BJ (cell line): ENCODE data around the gene ZNF141. TPM values are rescaled to one million over a fixed set of nuclear protein-coding genes. Genes with fewer than 3 reads are reported as not detected.
A peak's percentile ranks its signal among the peaks of the same experiment; 100 is the strongest.

ENCODE experiments used
- CTCF ChIA-PET: fragments of 350-600 bp; formaldehyde crosslinking; extraction: SDS; loops from one replicate; lab custom pipeline; 2021; ENCODE audit warnings: antibody characterized with exemption, inconsistent platforms; lab: Yijun Ruan, JAX
- POLR2A ChIA-PET: fragments of 300-600 bp; sonication (Branson Sonifier 250); formaldehyde crosslinking; extraction: SDS; loops from one replicate; lab custom pipeline; 2021; ENCODE audit warnings: antibody characterized with exemption; lab: Charles Lee
- DNase-seq: peaks from one replicate; pipeline ENCODE4 v3.0.0-alpha.2; 2011; ENCODE audit warnings: low read depth
- H3K27me3 ChIP-seq: 2 replicates; pipeline ENCODE4 v1.6.0; 2011; ENCODE audit warnings: low read length; ENCODE audit not compliant: control insufficient read depth, insufficient read depth
- H3K36me3 ChIP-seq: 2 replicates; pipeline ENCODE4 v1.5.1; 2011; ENCODE audit warnings: low read length; ENCODE audit not compliant: control insufficient read depth, insufficient read depth
- H3K4me3 ChIP-seq: 2 replicates; pipeline ENCODE4 v1.5.1; 2011; ENCODE audit warnings: low read depth, mild to moderate bottlenecking, control low read depth, low read length
- CTCF ChIP-seq: IDR thresholded peaks from 2 replicates; pipeline ENCODE4 v1.5.1; 2011; ENCODE audit warnings: low read depth, mild to moderate bottlenecking, control low read depth, inconsistent platforms, low read length, moderate library complexity; ENCODE audit not compliant: insufficient read depth
- polyA plus RNA-seq: library from polyadenylated mRNA; depleted of rRNA; stranded (reverse); fragments of >200 nt; gene quantifications from 2 replicates; pipeline ENCODE4 v1.2.3, GENCODE V29; 2011

ZNF141 gene
- polyA plus RNA-seq, 1 experiment: 2.1 TPM

- H3K27me3 ChIP-seq: no peaks in the 10 kb centered on the region
- no peak for TF ChIP-seq CTCF
- CTCF ChIA-PET: interaction anchor here (1.0 kb wide), 1 partner anchor 12 kb away, joined by 3 read pairs; no protein-coding TSS in a partner anchor
- POLR2A ChIA-PET: no interaction called here
- H3K4me3 ChIP-seq: peak within 1 kb of the TSS; percentile 53
- peak; percentile 9 for DNase-seq
- H3K36me3 ChIP-seq: no peaks in the 10 kb centered on the region
Observed at GRCh38 chr4:304969-305680, 32.5 kb upstream of the ZNF141 start, which contains the start of gene ZNF732. Gene ZNF732, minus strand, starts transcription at chr4:305474. Its CDS starts 164 bp downstream, at chr4:305310.

GRCh38 chr4:306551-306961, 31.1 kb upstream of the ZNF141 start:
- no peak for TF ChIP-seq CTCF
- DNase-seq: no peak
- ChIA-PET CTCF (interaction anchor here (0.5 kb wide), 1 partner anchor 167 kb away, joined by 5 read pairs; no protein-coding TSS in a partner anchor), POLR2A (no interaction called here)
- no peak overlapping the region for H3K4me3 ChIP-seq
- no peaks in the 10 kb centered on the region for H3K27me3 ChIP-seq
- no peaks in the 10 kb centered on the region for H3K36me3 ChIP-seq

- CTCF ChIA-PET: no interaction called here
- no peaks in the 10 kb centered on the region for H3K36me3 ChIP-seq
- DNase-seq: no peak
- no peaks in the 10 kb centered on the region for H3K27me3 ChIP-seq
- no peak overlapping the region for H3K4me3 ChIP-seq
- no peak for TF ChIP-seq CTCF
- POLR2A ChIA-PET: no interaction called here
Observed at GRCh38 chr4:309807-310206, 27.8 kb upstream of the ZNF141 start.

GRCh38 chr4:314296-314903, 23.2 kb upstream of the ZNF141 start:
- Histone ChIP-seq H3K27me3 (no peaks in the 10 kb centered on the region), H3K36me3 (no peaks in the 10 kb centered on the region), H3K4me3 (no peak overlapping the region)
- CTCF ChIA-PET: no interaction called here
- DNase-seq: no peak
- POLR2A ChIA-PET: no interaction called here
- TF ChIP-seq CTCF: no peak

- no peak for DNase-seq
- Histone ChIP-seq H3K36me3 (no peaks in the 10 kb centered on the region), H3K27me3 (no peaks in the 10 kb centered on the region), H3K4me3 (no peak overlapping the region)
- TF ChIP-seq CTCF: no peak
- POLR2A ChIA-PET: no interaction called here
- CTCF ChIA-PET: no interaction called here
Observed at GRCh38 chr4:328729-329128, 8.9 kb upstream of the ZNF141 start.
